Ovary (tissue), 9 donors: Measurements from ENCODE around the gene GLB1L. TPM values are rescaled to one million over a fixed set of nuclear protein-coding genes. Genes with fewer than 3 reads are reported as not detected.

Experiments used
- DNase-seq, 5 donors: peaks; one replicate each; pipeline ENCODE4 v3.0.0-alpha.2; 2019 to 2020
- H3K27ac ChIP-seq, 2 donors: fragments of 200-600 bp; one replicate each; pipeline versions ENCODE4 v1.5.1 to v1.8.0; 2019 to 2022
- H3K27me3 ChIP-seq: fragments of 200-600 bp; one replicate; pipeline ENCODE4 v1.8.0; 2022
- H3K36me3 ChIP-seq: fragments of 200-600 bp; sonication (generic); one replicate; pipeline ENCODE4 v1.5.1; 2019
- H3K4me1 ChIP-seq: one replicate; pipeline ENCODE4 v1.8.1; 2013; ENCODE audit warnings: mild to moderate bottlenecking, moderate library complexity; ENCODE audit not compliant: insufficient read depth
- H3K4me3 ChIP-seq: fragments of 200-600 bp; sonication (generic); one replicate; pipeline ENCODE4 v1.5.1; 2017
- H3K9me3 ChIP-seq, 2 donors: fragments of 200-600 bp in 1 of 2; sonication (generic) in 1 of 2; one replicate each; pipeline versions ENCODE4 v1.5.1 to v1.8.1; 2013 to 2019; ENCODE audit warnings: mild to moderate bottlenecking in 1 of 2, moderate library complexity in 1 of 2
- CTCF ChIP-seq, 3 donors: fragments of 450-650 bp in 2 of 3; fragments of 200-600 bp in 1 of 3; IDR thresholded peaks; one replicate each; pipeline versions ENCODE4 v1.5.1 to v1.8.0; 2016 to 2022; ENCODE audit warnings: antibody characterized with exemption in 3 of 3, mild to moderate bottlenecking in 1 of 3
- EP300 ChIP-seq: sonication (generic); formaldehyde crosslinking; IDR thresholded peaks from one replicate; pipeline ENCODE4 v1.6.1; 2017; ENCODE audit warnings: antibody characterized with exemption
- POLR2A ChIP-seq: fragments of 450-650 bp; IDR thresholded peaks from one replicate; pipeline ENCODE4 v1.6.1; 2017; ENCODE audit warnings: antibody characterized with exemption, mild to moderate bottlenecking, moderate library complexity
- WGBS, 3 donors: extraction: QIAGEN DNeasy Blood & Tissue Kit in 1 of 3; methylation state at CpG; one replicate each; pipeline versions ENCODE4 v1.1.5 to v1.1.7; 2013 to 2017; 5-methylcytosine and 5-hydroxymethylcytosine counted together
- intact Hi-C, 4 donors: fragments of 100-400 bp; cut with DNase I; formaldehyde crosslinking; loops; one replicate each; pipeline versions ENCODE4 v1.11.0 to v1.15.1; 2022 to 2023
- polyA plus RNA-seq, 2 donors: library from polyadenylated mRNA; stranded (reverse); fragments of 200-250 nt in 1 of 2; fragments of 350-450 nt in 1 of 2; fragmentation: Illumina TruSeq in 1 of 2; extraction: RNeasy Lipid Tissue Mini Kit (QIAGEN cat#74804) in 1 of 2; gene quantifications; one replicate each; pipeline ENCODE4 v1.2.3, GENCODE V29; 2013 to 2014
- total RNA-seq, 7 donors: library from RNA; depleted of rRNA in 2 of 7; stranded (reverse); fragments of >200 nt in 2 of 7; fragmentation: NEBNext Ultra II Directional in 3 of 7; extraction: Animal tissue kit (Norgen Biotek cat#: 25700) in 3 of 7; gene quantifications; one replicate each; pipeline versions ENCODE4 v1.1.0 to v1.2.4, GENCODE V29; 2016 to 2023
- donor health status: DM: no; HTN: no; CAD: no; lungs with moderate emphysema.
- donor health status: DM: no; HTN: no; CAD: no.
- donor health status: Bipolar disorder and iron deficiency.
- donor health status: DM: yes; HTN: yes; CAD: no.
- donor health status: DM: no; HTN: no; CAD: no.
- donor health status: DM: yes; HTN: yes; CAD: no.

Gene GLB1L
- total and polyA plus RNA-seq, 9 donors = 5.7 to 20.3 (median 13.9) TPM

DNA sequence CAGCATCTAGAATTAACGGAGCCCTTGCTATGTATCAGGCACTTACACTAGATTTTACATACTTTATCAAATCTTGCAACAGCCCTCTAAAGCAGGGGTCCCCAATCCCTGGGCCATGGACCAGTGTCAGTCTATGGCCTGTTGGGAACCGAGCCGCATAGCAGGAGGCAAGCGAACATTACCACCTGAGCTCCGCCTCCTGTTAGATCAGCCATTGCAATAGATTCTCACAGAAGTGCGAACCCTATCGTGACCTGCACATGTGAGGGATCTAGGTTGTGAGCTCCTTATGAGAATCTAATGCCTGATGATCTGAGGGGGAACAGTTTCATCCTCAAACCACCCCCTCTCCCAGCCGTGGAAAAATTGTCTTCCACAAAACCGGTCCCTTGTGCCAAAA lies 47.4 kb upstream of the GLB1L start:
- Histone ChIP-seq H3K4me1 (peaks cover 8% of the 10 kb centered on the region), H3K27me3 (no peaks in the 10 kb centered on the region), H3K4me3 (no peak overlapping the region), H3K9me3 (no peaks in the 10 kb centered on the region), H3K27ac (no peak overlapping the region), H3K36me3 (no peaks in the 10 kb centered on the region)
- no peak for DNase-seq
- TF ChIP-seq EP300 (no peak), POLR2A (no peak)
- intact Hi-C loops = loop anchor here in 3 of 4 donors (5.0 to 10.0 kb wide), 3 partner anchors 48 to 125 kb away; partner anchors contain the start of genes CNPPD1 (in 2 of the 3), RETREG2 (in 2 of the 3), GLB1L (in 1 of the 3) and STK16 (in 1 of the 3)
- 86 to 92% (median 90%) methylated on average over 9 of the region's 9 CpGs for WGBS, 3 donors

DNA sequence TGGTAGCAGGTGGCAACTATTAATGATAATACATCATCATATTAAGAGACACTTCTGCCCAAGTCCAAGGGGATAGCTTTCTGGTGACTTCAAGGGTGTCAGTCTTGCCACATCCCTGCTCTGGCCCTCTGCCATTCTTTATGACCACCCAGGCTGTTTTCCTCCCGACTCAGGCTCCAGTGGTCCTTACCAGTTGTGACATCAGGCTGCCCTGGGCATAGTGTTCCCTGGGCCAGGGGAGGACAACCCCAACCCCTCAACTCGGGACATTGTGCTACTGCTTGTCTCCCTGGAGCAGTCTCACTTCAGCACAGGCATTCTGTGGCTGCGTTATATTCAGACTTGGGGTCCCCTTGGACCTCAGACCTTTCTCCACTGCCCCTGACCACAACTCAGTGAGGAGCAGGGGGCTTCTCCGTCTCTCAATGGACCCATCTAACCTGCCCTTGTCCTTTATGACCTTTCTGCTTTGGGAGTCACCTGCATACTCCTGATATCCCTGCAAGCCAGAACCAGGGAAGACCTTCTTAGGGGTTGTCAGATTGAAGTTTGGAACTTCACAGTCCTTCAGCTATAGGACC lies 46.8 kb upstream of the GLB1L start:
- intact Hi-C loops = loop anchor here in 3 of 4 donors (5.0 to 10.0 kb wide), 3 partner anchors 47 to 125 kb away; partner anchors contain the start of genes CNPPD1 (in 2 of the 3), RETREG2 (in 2 of the 3), GLB1L (in 1 of the 3) and STK16 (in 1 of the 3)
- H3K9me3 ChIP-seq = no peaks in the 10 kb centered on the region
- 67 to 75% (median 70%) methylated on average over 4 of the region's 4 CpGs for WGBS, 3 donors
- H3K27me3 ChIP-seq = no peaks in the 10 kb centered on the region
- H3K27ac ChIP-seq = no peak overlapping the region
- H3K4me3 ChIP-seq = no peak overlapping the region
- TF ChIP-seq EP300 (no peak), POLR2A (no peak), CTCF (IDR thresholded peaks at IDR 0.05) (no peak)
- no peak for DNase-seq
- no peaks in the 10 kb centered on the region for H3K36me3 ChIP-seq
- peaks cover 8% of the 10 kb centered on the region for H3K4me1 ChIP-seq

DNA sequence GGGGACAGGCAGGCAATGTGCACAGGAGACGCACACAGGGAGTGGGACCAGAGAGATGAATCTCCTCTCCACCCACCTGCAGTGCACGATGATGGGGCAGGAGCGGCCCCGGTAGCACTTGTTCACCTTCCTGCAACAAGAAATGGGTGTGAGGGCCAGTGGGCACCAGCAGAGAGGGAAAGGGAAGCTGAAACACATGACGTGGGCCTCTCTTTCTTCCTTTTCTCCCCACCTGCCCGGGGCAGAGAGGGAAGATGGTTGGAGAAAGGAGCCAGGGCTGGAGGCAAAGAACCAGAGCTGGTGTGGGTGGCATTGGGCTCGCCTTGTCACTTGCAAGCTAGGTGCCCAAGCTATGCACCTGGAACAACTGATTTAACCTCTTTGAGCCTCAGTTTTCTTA lies 46.1 kb upstream of the GLB1L start:
- Histone ChIP-seq H3K4me1 (peaks cover 10% of the 10 kb centered on the region), H3K9me3 (no peaks in the 10 kb centered on the region), H3K27me3 (no peaks in the 10 kb centered on the region), H3K27ac (no peak overlapping the region), H3K36me3 (no peaks in the 10 kb centered on the region), H3K4me3 (no peak overlapping the region)
- 89 to 94% (median 92%) methylated on average over 7 of the region's 7 CpGs for WGBS, 3 donors
- TF ChIP-seq POLR2A = no peak
- TF ChIP-seq EP300 = no peak
- TF ChIP-seq CTCF (IDR thresholded peaks at IDR 0.05) = no peak
- DNase-seq = peak in 1 of 5 donors; percentile 15
- intact Hi-C loops = loop anchor here in 3 of 4 donors (5.0 to 10.0 kb wide), 3 partner anchors 47 to 124 kb away; partner anchors contain the start of genes CNPPD1 (in 2 of the 3), RETREG2 (in 2 of the 3), GLB1L (in 1 of the 3) and STK16 (in 1 of the 3)

GRCh38 chr2:219290381-219291171 lies 45.3 kb upstream of the GLB1L start:
- no peaks in the 10 kb centered on the region for H3K9me3 ChIP-seq
- no peaks in the 10 kb centered on the region for H3K27me3 ChIP-seq
- intact Hi-C loops = loop anchor here in 3 of 4 donors (5.0 to 10.0 kb wide), 3 partner anchors 46 to 123 kb away; partner anchors contain the start of genes CNPPD1 (in 2 of the 3), RETREG2 (in 2 of the 3), GLB1L (in 1 of the 3) and STK16 (in 1 of the 3)
- 83 to 87% (median 86%) methylated on average over 16 of the region's 16 CpGs for WGBS, 3 donors
- DNase-seq = peak in 2 of 5 donors; percentile 40 to 44
- no peaks in the 10 kb centered on the region for H3K36me3 ChIP-seq
- H3K27ac ChIP-seq = peak overlapping the region; percentile 85 to 93
- H3K4me1 ChIP-seq = peaks cover 13% of the 10 kb centered on the region
- no peak overlapping the region for H3K4me3 ChIP-seq
- TF ChIP-seq EP300 = no peak
- no peak for TF ChIP-seq POLR2A
- TF ChIP-seq CTCF (IDR thresholded peaks at IDR 0.05) = no peak
